Inferior parietal cortex (tissue), 1 donor: ENCODE results near the gene KIF21A.

Experiments used
- DNase-seq: peaks from one replicate; pipeline ENCODE4 v3.0.0-alpha.2; 2016; ENCODE audit errors: extremely low spot score

The KIF21A gene

DNA sequence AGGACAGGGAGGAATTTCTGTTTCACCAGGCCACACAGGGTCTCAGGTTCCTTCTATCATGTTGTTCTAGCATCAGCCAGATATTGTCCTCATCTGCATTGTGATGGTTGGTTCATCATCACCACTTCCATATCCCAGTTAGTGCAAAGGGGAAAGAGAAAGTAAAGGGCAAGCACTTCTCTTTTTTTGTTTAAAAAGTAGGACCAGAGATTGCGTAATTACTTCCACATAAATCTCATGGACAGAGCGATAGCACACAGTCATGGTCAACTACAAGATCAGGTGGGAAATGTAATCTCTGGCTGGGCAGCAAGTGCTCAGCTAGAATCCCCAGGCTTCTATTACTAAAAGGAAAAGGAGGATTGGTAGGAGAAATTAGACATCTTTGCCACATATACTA lies 155.1 kb downstream of the KIF21A start:
- DNase-seq, result no peak

- no peak for DNase-seq
Measured at GRCh38 chr12:39287409-39287808, 155.5 kb downstream of the KIF21A start.

GRCh38 chr12:39278426-39278825 lies 164.5 kb downstream of the KIF21A start:
- no peak for DNase-seq

DNA sequence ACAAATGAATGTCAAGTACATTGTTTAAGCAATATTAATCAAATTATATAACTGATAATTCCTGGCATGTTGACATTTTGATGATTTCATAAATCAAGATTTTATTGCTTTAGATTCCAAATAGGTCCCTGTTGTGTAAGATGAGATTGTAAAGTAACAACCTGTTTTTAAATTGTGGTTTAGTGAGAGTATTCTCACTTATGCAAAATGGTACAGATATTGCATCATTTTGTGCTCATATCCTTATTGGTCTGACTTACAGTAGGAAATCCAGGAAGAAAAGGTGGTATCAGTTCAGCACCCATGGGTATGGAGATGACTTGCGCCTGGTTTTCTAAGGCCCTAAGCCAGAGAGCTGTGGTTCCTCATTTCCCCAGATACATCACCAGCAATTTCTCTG lies 165.5 kb downstream of the KIF21A start:
- DNase-seq, result no peak

DNA sequence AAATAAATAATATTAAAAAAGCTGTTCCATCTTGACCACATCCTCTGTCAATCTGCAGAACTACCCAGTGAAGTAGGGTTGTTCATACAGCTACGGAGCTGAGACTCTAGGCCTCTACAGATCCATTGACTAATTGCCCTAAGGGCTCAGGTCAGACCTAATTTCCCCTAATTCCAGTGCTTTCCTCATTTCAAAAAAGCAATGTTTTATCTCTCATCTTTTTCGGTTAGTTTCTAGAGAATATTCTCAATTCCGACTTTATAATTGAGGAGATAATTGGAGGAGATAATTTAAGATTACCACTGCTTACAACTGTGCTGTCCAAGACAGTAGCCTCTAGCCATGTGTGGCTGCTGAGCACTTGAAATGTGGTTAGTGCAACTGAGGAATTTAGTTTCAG lies 167.1 kb downstream of the KIF21A start:
- DNase-seq, result no peak

DNA sequence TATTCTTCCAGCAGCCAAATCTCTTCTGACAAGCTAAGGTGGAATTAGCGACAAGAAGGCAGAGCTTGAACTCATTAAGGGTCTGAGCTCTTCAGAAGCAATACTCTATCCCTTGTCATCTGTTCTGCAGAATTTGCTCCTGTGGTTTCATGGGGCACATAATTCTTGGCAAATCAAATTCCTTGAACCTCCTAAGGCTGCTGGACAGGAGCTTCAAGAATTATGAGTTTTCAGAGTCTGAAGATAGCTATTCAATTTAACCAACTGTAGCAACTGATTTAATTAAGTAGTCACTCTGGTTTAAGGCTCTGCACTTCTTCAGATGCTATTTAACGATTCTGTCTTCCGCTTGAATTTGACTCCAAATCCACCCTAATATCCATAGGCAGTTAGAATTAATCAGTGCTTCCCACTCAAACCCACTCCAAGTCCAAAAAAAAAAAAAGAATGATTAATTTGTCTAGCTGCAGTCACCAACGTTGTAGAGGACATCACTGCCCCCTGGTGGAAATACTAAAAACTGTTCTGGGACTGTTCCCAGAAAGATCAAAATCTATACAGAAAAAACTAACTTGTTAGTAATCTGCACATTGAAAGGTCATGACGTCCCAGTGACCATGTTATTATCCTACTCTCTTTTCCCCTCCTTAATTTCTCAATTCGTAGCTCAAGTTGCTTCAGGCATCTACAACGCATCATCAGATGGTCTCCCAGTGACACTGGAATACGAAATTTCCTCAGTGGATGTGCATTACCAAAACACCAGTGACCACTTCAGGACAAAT lies 169.9 kb downstream of the KIF21A start:
- peak; percentile 78 for DNase-seq

GRCh38 chr12:39269492-39269891 lies 173.4 kb downstream of the KIF21A start:
- DNase-seq, result no peak

DNA sequence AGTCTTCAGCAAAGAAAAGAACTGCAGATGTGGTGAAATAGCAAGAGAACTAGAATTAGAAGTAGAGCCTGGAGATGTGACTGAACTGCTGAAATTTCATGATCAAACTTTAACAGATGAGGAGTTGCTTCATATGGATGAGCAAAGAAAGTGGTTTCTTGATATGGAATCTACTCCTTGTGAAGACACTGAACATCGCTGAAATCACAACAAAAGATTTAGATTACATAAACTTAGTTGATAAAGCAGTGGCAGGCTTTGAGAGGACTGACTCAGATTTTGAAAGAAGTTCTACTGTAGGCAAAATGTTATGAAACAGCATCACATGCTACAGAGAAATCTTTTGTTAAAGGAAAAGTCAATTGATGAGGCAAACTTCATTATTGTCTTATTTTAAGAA lies 175.0 kb downstream of the KIF21A start:
- DNase-seq, result no peak

- DNase-seq, result no peak
Measured at GRCh38 chr12:39252628-39253027, 190.3 kb downstream of the KIF21A start.
